ENCODE data around the gene ADTRP. TPM values are rescaled to one million over a fixed set of nuclear protein-coding genes. Genes with fewer than 3 reads are reported as not detected.

ADTRP gene
- total RNA-seq, 1 donor from 2014 or later = not detected

DNA sequence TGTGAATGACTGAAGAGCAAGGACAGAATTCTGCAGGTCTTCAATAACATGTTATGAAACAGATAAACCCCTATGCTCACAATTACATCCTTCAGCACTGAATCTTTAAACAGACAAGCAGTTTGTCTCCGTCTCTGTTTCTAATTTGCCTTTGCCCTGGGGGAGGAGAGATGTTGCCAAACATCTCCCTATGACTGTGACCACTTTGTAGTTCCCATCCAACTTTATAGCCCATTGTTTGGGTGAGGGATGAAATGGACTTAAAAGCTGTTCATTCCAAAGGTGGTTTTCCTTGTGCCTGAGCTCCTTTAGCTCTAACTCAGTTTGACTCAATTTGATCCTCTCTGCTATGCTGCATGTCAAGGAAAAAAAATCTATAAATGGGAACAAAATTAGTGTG, 19.5 kb upstream of the ADTRP start:
- H3K27me3 Mint-ChIP-seq (ENCODE audit: unreplicated experiment) = no peaks in the 10 kb centered on the region
- no peak overlapping the region for H3K4me3 Mint-ChIP-seq (ENCODE audit: unreplicated experiment)
- no peak for DNase-seq (ENCODE audit: extremely low spot score, unreplicated experiment)
- H3K4me1 Mint-ChIP-seq (ENCODE audit: unreplicated experiment) = peaks cover 14% of the 10 kb centered on the region
- no peak overlapping the region for H3K27ac Mint-ChIP-seq (ENCODE audit: unreplicated experiment)
- peaks cover 4% of the 10 kb centered on the region for H3K9me3 Mint-ChIP-seq (ENCODE audit: unreplicated experiment)
- no peaks in the 10 kb centered on the region for H3K36me3 Mint-ChIP-seq (ENCODE audit: unreplicated experiment)
- TF ChIP-seq, protein P1, sequence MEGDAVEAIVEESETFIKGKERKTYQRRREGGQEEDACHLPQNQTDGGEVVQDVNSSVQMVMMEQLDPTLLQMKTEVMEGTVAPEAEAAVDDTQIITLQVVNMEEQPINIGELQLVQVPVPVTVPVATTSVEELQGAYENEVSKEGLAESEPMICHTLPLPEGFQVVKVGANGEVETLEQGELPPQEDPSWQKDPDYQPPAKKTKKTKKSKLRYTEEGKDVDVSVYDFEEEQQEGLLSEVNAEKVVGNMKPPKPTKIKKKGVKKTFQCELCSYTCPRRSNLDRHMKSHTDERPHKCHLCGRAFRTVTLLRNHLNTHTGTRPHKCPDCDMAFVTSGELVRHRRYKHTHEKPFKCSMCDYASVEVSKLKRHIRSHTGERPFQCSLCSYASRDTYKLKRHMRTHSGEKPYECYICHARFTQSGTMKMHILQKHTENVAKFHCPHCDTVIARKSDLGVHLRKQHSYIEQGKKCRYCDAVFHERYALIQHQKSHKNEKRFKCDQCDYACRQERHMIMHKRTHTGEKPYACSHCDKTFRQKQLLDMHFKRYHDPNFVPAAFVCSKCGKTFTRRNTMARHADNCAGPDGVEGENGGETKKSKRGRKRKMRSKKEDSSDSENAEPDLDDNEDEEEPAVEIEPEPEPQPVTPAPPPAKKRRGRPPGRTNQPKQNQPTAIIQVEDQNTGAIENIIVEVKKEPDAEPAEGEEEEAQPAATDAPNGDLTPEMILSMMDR (IDR thresholded peaks at IDR 0.05) = no peak

DNA sequence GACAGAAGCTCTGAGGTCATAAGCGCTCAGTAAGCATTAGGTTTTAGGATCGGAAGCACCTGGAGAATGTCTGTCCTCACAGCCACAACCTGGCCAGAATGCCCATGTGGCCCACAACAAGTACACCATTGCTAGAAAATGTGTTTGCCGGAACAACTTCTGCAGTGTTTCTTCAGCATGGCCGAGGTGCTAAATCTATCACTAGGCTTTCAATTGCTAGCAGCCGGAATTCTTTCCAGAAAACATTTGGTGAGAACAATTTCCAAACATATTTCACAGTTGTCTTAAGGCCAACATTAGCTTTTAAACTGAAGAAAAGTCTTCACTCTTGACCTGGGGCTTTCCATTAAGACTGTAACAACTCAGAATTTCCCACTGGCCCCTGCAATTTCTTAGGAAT, 18.2 kb upstream of the ADTRP start:
- no peak for DNase-seq (ENCODE audit: extremely low spot score, unreplicated experiment)
- TF ChIP-seq, protein P1 (IDR thresholded peaks at IDR 0.05) = no peak
- peaks cover 2% of the 10 kb centered on the region for H3K36me3 Mint-ChIP-seq (ENCODE audit: unreplicated experiment)
- no peak overlapping the region for H3K27ac Mint-ChIP-seq (ENCODE audit: unreplicated experiment)
- peaks cover 9% of the 10 kb centered on the region for H3K9me3 Mint-ChIP-seq (ENCODE audit: unreplicated experiment)
- no peak overlapping the region for H3K4me3 Mint-ChIP-seq (ENCODE audit: unreplicated experiment)
- no peaks in the 10 kb centered on the region for H3K27me3 Mint-ChIP-seq (ENCODE audit: unreplicated experiment)
- peaks cover 14% of the 10 kb centered on the region for H3K4me1 Mint-ChIP-seq (ENCODE audit: unreplicated experiment)

DNA sequence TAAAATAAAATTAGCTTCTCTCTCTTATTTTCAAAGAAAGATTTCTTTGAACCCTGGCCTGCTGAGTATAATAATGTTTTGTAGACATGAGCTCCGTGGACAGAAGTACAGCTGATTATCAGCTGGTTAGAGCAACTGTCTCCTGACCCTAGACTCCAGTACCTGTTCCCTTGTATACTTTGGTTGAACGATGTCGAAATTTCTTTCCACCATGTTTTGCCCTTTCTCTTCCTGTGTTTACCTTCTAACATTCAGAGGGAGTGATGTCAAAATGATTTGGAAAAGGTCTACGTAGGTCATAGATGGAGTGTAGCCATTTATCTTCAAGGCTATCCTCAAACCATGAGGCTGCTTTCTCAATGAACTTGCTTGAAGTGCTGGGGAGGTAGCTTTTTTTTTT, 16.8 kb upstream of the ADTRP start:
- no peaks in the 10 kb centered on the region for H3K27me3 Mint-ChIP-seq (ENCODE audit: unreplicated experiment)
- H3K4me3 Mint-ChIP-seq (ENCODE audit: unreplicated experiment) = no peak overlapping the region
- TF ChIP-seq, protein P1 (IDR thresholded peaks at IDR 0.05) = no peak
- peaks cover 9% of the 10 kb centered on the region for H3K9me3 Mint-ChIP-seq (ENCODE audit: unreplicated experiment)
- peaks cover 2% of the 10 kb centered on the region for H3K36me3 Mint-ChIP-seq (ENCODE audit: unreplicated experiment)
- peaks cover 14% of the 10 kb centered on the region for H3K4me1 Mint-ChIP-seq (ENCODE audit: unreplicated experiment)
- H3K27ac Mint-ChIP-seq (ENCODE audit: unreplicated experiment) = no peak overlapping the region
- DNase-seq (ENCODE audit: extremely low spot score, unreplicated experiment) = no peak

DNA sequence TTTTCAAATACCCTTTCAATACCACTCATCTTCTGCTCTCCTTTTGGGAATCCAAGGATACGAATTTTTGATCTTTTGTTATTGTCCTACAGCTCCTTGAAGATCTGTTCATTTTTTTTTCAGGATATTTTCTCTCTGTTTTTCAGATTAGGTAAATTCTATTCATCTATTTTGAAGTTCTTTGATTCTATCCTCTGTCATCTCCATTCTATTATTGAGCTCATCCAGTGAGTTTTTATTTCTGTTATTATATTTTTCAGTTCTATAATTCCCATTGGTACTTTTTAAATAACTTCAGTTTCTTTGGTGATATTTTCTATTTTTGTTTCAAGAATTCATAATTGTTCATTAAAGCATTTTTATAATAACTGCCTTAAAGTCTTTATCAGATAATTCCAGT, 14.7 kb upstream of the ADTRP start:
- H3K9me3 Mint-ChIP-seq (ENCODE audit: unreplicated experiment) = peaks cover 9% of the 10 kb centered on the region

DNA sequence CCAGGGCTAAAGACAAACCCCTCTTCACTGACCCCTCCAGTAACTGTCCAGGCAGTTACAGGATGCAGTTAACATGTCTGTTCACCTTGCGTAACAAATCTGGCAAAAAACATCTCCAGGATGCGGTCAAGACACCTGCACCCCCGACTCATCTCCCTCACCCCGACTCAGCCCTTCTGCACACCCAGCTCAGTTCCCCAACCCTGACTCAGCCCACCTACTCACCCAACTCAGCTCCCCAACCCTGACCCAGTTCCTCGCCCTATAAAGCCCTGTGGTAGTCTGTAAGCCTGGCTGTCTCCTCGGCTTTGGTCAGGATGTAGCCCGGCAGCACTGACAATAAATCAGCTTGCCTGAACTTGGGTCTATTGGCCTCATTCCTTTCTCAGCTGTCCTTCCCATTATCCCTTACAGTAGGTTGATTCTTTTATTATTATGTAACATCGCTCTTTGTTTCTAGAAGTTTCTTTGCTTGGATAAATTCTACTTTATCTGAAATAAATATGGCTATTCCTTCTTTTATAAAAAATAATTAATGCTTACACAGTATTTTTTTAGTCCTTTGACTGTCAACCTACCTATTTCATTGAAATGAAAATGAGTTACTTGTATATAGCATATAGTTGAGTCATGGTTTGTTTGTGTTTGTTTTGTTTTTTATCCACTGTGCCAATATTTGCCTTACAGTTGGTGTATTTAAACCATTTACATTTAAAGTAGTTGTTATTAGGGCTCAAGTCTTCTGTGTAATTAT, 12.9 kb upstream of the ADTRP start:
- Mint-ChIP-seq H3K36me3 (ENCODE audit: unreplicated experiment) (peaks cover 2% of the 10 kb centered on the region), H3K27me3 (ENCODE audit: unreplicated experiment) (no peaks in the 10 kb centered on the region), H3K9me3 (ENCODE audit: unreplicated experiment) (peaks cover 9% of the 10 kb centered on the region)

More for the DNA sequence above, 14.7 kb upstream of the ADTRP start:
- TF ChIP-seq, protein P1 (IDR thresholded peaks at IDR 0.05) = no peak
- Mint-ChIP-seq H3K36me3 (ENCODE audit: unreplicated experiment) (peaks cover 2% of the 10 kb centered on the region), H3K27me3 (ENCODE audit: unreplicated experiment) (no peaks in the 10 kb centered on the region), H3K27ac (ENCODE audit: unreplicated experiment) (no peak overlapping the region), H3K4me1 (ENCODE audit: unreplicated experiment) (peaks cover 11% of the 10 kb centered on the region), H3K4me3 (ENCODE audit: unreplicated experiment) (no peak overlapping the region)
- DNase-seq (ENCODE audit: extremely low spot score, unreplicated experiment) = no peak

More for the DNA sequence above, 12.9 kb upstream of the ADTRP start:
- no peak overlapping the region for H3K27ac Mint-ChIP-seq (ENCODE audit: unreplicated experiment)
- TF ChIP-seq, protein P1 (IDR thresholded peaks at IDR 0.05) = no peak
- no peak overlapping the region for H3K4me3 Mint-ChIP-seq (ENCODE audit: unreplicated experiment)
- DNase-seq (ENCODE audit: extremely low spot score, unreplicated experiment) = no peak
- peaks cover 5% of the 10 kb centered on the region for H3K4me1 Mint-ChIP-seq (ENCODE audit: unreplicated experiment)
